DND-41 (cell line): ENCODE data around the gene SLC6A12.

Experiments used
- ATAC-seq: fragments of 200-7000 bp; cut with Tn5 transposase; 3 replicates; pipeline ENCODE4 v1.9.1; 2021; ENCODE audit warnings: low read depth; ENCODE audit not compliant: insufficient read depth
- DNase-seq: peaks from one replicate; pipeline ENCODE4 v3.0.0-alpha.2; 2020
- H2AFZ ChIP-seq: 2 replicates; pipeline ENCODE4 v1.6.0; 2012; ENCODE audit warnings: low read depth, low read length
- H3K27ac ChIP-seq: 2 replicates; pipeline ENCODE4 v1.5.1; 2012; ENCODE audit warnings: low read length, inconsistent platforms
- H3K27me3 ChIP-seq: fragments of 200-600 bp; sonication (generic); 2 replicates; pipeline ENCODE4 v1.6.0; 2012; ENCODE audit warnings: low read length, mild to moderate bottlenecking, inconsistent platforms; ENCODE audit not compliant: insufficient read depth, poor library complexity
- H3K36me3 ChIP-seq: 2 replicates; pipeline ENCODE4 v1.5.1; 2012; ENCODE audit warnings: low read length, inconsistent platforms; ENCODE audit not compliant: insufficient read depth
- H3K4me1 ChIP-seq: 2 replicates; pipeline ENCODE4 v1.5.1; 2012; ENCODE audit warnings: mild to moderate bottlenecking, low read length; ENCODE audit not compliant: insufficient read depth
- H3K4me2 ChIP-seq: 2 replicates; pipeline ENCODE4 v1.6.0; 2012; ENCODE audit warnings: mild to moderate bottlenecking, moderate library complexity, low read length, inconsistent platforms; ENCODE audit not compliant: insufficient read depth
- H3K4me3 ChIP-seq, 2 experiments: fragments of 200-600 bp in 1 of 2; shearing (Covaris generic) in 1 of 2; 2 replicates each; pipeline ENCODE4 v1.5.1; 2012 to 2016; ENCODE audit warnings: inconsistent platforms in 2 of 2, low read length in 2 of 2, mild to moderate bottlenecking in 2 of 2, low read depth in 1 of 2, moderate library complexity in 1 of 2
- H3K79me2 ChIP-seq: 2 replicates; pipeline ENCODE4 v1.6.0; 2012; ENCODE audit warnings: low read length, inconsistent platforms; ENCODE audit not compliant: insufficient read depth
- H3K9ac ChIP-seq: 2 replicates; pipeline ENCODE4 v1.6.0; 2012; ENCODE audit warnings: low read depth, mild to moderate bottlenecking, inconsistent platforms, low read length, moderate library complexity
- H3K9me3 ChIP-seq: 2 replicates; pipeline ENCODE4 v1.5.1; 2012; ENCODE audit warnings: low read length, moderate library complexity, mild to moderate bottlenecking, inconsistent platforms; ENCODE audit not compliant: insufficient read depth, severe bottlenecking
- H4K20me1 ChIP-seq: 2 replicates; pipeline ENCODE4 v1.6.0; 2012; ENCODE audit warnings: low read length; ENCODE audit not compliant: insufficient read depth
- CTCF ChIP-seq: IDR thresholded peaks from 2 replicates; pipeline ENCODE4 v1.5.1; 2012; ENCODE audit warnings: borderline replicate concordance, low read length, moderate library complexity, mild to moderate bottlenecking; ENCODE audit not compliant: poor library complexity, severe bottlenecking; ENCODE audit errors: extremely low read depth
- EZH2 ChIP-seq: IDR thresholded peaks from 3 replicates; pipeline ENCODE4 v1.6.1; 2012; ENCODE audit warnings: borderline replicate concordance, low read depth, mild to moderate bottlenecking, moderate library complexity, low read length, inconsistent platforms; ENCODE audit not compliant: severe bottlenecking

Gene SLC6A12

GRCh38 chr12:211639-212414 is 2.1 kb downstream of the SLC6A12 start:
- Histone ChIP-seq H3K9ac (no peak overlapping the region), H3K36me3 (no peaks in the 10 kb centered on the region), H3K4me3 (no peak overlapping the region), H3K4me1 (no peaks in the 10 kb centered on the region), H3K9me3 (no peaks in the 10 kb centered on the region), H3K27ac (no peak overlapping the region), H3K27me3 (peaks cover 13% of the 10 kb centered on the region), H3K4me2 (no peak overlapping the region), H3K79me2 (no peaks in the 10 kb centered on the region), H4K20me1 (0 out of 2 replicates have a peak, but pooled peaks cover 3% of the 10 kb centered on the region), H2AFZ (no peak overlapping the region)
- ATAC-seq, result no peak
- no peak for DNase-seq
- TF ChIP-seq EZH2 (no peak), CTCF (no peak)

- Histone ChIP-seq H3K27me3 (peaks cover 13% of the 10 kb centered on the region), H2AFZ (no peak overlapping the region), H3K9me3 (no peaks in the 10 kb centered on the region), H3K4me3 (no peak overlapping the region), H3K36me3 (no peaks in the 10 kb centered on the region), H4K20me1 (0 out of 2 replicates have a peak, but pooled peaks cover 3% of the 10 kb centered on the region), H3K27ac (no peak overlapping the region), H3K9ac (no peak overlapping the region), H3K79me2 (no peaks in the 10 kb centered on the region), H3K4me2 (no peak overlapping the region), H3K4me1 (no peaks in the 10 kb centered on the region)
- DNase-seq (no peak), ATAC-seq (no peak)
- no peak for TF ChIP-seq CTCF
- TF ChIP-seq EZH2, result no peak
These were observed 2.9 kb downstream of the SLC6A12 start for GRCh38 chr12:211142-211465.

DNA sequence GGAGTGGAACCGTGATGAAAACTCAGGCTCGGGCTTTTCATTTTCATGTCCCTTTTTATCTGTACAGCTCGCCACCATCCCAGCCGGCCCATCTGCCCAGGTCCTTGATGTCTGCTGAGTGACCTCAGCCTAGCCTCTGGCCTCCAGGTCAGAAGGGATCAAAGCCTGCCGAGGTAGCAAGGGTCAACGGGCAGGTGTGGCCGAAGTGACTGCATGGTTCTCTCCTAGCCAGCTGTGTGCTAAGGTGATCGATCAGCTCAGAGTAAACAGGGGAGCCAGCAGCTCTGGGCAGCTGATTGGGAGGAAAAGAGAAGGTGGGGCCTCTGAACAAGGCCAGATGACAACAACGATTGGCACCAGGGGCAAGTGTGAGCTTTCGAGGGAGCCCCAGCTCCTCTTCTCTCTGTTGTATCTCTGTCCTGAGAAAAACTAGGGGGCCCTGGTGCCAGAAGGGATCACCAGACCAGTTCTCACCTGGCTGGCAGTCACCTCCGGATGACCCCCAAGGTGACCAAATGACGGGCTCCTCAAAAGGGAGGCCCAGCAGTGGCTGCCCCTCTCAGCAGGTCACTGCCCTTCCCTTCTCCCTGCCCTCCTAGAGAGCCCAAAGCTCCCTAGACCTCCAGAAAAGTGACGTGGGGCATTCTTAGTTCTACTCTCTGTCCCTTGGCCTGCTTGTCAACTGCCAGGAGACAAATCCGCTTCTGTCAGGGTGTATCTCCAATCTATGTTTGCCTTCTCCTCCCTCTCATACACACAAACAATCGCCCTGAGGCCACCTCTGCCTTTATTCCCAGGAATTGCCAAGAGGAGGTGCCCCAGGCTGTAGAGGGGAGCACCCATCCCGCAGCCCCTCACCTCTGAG is 3.4 kb downstream of the SLC6A12 start:
- ATAC-seq (no peak), DNase-seq (no peak)
- H3K4me1 ChIP-seq, result no peaks in the 10 kb centered on the region
- no peak overlapping the region for H3K9ac ChIP-seq
- no peaks in the 10 kb centered on the region for H3K9me3 ChIP-seq
- TF ChIP-seq CTCF (no peak), EZH2 (no peak)
- no peak overlapping the region for H3K27ac ChIP-seq
- no peaks in the 10 kb centered on the region for H3K36me3 ChIP-seq
- H3K79me2 ChIP-seq, result no peaks in the 10 kb centered on the region
- no peak overlapping the region for H3K4me2 ChIP-seq
- 0 out of 2 replicates have a peak, but pooled peaks cover 3% of the 10 kb centered on the region for H4K20me1 ChIP-seq
- no peak overlapping the region for H3K4me3 ChIP-seq
- H2AFZ ChIP-seq, result no peak overlapping the region
- peaks cover 10% of the 10 kb centered on the region for H3K27me3 ChIP-seq
